HG03520 (cell line): ENCODE results near the gene RBM7.

Experiments used
- ATAC-seq: cut with Tn5 transposase; IDR thresholded peaks from one replicate; pipeline ENCODE4 v1.9.1; 2021; ENCODE audit warnings: mild to moderate bottlenecking, moderate library complexity; ENCODE audit not compliant: unreplicated experiment

RBM7 gene

DNA sequence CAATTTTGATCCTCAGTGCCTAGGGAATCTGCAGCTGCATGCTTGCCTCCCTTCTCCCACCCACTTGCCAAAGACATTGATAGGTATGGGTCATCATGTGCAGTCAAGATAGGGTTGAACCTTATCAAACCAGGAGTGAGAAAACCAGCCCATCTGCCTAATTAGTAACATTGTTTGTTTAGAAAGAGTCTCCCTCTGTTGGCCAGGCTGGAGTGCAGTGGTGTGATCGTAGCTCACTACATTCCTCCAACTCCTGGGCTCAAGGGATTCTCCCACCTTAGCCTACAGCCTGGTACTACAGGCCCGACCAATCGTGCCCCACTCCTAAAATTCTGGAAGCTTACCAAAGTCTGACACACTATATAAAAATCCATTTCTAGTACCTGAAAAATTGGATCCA lies 4.7 kb upstream of the RBM7 start:
- ATAC-seq = no peak

DNA sequence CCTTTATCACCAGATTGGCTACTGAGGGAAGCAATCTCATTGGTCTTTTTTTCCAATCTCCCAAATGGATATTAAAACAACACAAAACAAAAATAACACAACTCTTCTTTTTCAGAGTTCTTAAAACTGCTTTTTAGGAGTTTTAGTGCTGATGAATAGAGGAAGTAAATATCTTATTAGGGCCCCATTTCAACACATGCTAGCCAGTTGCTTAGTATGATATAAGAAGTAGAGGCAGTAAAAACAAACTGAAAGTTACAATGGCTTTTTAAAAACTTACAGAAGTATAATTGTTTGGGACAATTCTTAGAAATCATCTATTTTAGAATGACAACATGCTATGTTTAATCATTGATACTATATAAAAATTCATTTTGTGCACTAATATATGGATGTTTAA lies 3.5 kb upstream of the RBM7 start:
- ATAC-seq = no peak

DNA sequence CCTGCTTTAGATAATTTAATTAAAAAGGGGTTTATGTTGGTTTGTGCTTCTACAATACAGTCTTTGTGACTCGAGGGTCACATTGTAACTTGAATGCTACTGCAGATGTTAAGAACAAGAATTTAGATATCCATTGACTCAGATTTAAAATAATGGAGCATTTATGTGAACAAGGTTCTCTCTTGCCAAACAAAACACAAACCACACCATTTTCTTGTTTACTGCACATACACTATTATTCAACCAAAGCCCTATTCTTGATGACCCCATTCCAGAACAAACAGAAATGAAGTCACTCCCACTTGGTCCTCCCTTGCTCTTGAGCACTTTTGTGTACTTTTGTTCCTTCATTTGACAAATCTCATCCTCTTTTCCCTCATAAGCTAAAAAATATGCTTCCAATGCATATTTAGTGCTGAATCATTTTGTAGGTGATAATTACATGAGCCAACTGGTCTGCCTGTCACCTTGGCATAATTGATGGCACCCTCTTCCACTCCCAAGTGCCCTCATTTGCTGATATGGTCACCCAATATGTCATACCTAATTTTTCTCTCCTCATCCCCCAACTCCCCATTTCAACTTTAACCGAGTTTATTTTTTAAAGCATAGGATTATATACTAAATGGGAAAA lies 3.0 kb upstream of the RBM7 start:
- no peak for ATAC-seq

GRCh38 chr11:114398303-114398920 lies 2.1 kb upstream of the RBM7 start:
- no peak for ATAC-seq

DNA sequence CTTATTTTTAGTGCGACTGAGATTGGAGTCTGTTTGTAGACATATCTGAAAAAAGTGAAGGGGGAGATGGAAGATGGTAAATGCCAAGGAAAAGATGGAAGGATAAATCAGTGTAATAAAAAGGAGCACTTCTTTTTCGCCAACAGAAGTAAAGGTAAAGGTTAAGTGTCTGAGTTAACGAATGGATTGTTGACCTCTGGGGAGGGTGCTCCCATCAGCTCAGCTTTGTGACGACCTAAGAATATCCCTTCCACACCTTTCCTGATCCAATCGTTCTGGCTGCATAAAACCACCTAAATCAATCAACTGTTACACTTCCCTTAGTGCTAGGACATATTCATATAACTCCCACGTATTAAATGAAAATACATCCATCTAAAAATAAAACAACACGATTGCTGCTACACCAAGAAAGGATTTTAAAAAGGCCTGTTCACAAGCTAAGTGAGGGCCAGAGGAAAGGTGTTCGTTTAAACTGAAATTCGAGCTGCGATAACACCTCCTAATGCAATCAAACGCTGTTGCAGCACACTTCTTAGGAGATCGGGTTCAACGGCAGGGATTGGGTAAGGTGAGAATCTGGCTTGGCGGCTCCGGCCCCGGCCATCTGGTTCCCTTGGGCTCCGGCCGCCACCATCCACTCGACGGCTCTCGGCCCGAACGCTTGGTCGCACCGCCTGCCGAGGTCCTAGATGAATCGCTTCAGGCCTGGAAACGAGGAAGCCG lies 813 bp upstream of the RBM7 start:
- ATAC-seq = peak; percentile 17

GRCh38 chr11:114400915-114401223 lies 403 bp downstream of the RBM7 start:
- ATAC-seq = no peak

- no peak for ATAC-seq
Measured at GRCh38 chr11:114401311-114401710, 845 bp downstream of the RBM7 start.

DNA sequence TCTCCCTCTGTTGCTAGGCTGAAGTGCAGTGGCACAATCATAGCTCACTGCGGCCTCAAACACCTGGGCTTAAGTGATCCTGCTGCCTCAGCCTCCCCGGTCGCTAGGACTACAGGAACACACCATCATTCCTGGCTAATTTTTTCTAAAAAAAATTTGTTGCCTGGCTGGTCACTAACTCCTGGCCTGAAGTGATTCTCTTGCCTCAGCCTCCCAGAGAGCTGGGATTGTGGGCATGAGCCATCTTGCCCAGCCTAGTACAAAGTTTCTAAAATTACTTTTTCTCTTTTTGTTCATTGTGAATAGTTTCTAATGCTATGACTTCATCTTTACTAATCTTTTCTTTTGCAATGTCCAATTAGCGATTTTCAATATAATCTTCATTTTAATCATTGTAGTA lies 12.5 kb downstream of the RBM7 start:
- ATAC-seq = no peak

- ATAC-seq = no peak
Measured at GRCh38 chr11:114413958-114414357, 13.5 kb downstream of the RBM7 start.

DNA sequence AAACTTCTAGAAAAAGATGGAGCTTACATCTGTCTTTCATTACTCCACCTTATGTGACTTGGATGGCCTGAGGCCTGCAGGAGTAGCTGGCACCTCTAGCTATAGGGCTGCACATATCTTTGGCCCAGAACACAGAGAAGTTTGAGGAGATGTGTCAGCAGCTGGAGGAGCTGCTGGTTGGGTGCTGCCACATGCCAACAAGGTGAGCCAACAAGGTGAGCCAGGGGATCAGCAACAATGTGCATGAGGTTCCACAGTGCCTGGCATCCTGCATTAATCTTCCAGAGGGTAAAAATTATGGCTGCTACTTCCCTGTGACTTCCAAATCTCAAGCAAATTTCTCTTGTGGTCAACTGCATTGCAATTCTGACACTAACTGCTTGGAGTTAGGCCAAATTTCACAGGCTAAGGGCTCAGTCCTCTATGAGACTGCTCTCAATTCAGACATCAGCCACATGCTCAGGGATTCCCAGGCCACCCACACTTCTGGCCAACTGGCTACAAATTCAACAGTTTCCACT lies 16.0 kb downstream of the RBM7 start:
- ATAC-seq = no peak

- no peak for ATAC-seq
Measured at GRCh38 chr11:114426280-114426679, 25.8 kb downstream of the RBM7 start.

GRCh38 chr11:114430290-114430689 lies 29.8 kb downstream of the RBM7 start:
- ATAC-seq = no peak

- no peak for ATAC-seq
Measured at GRCh38 chr11:114432893-114433292, 32.4 kb downstream of the RBM7 start.

GRCh38 chr11:114433376-114433775 lies 32.9 kb downstream of the RBM7 start:
- ATAC-seq = no peak

DNA sequence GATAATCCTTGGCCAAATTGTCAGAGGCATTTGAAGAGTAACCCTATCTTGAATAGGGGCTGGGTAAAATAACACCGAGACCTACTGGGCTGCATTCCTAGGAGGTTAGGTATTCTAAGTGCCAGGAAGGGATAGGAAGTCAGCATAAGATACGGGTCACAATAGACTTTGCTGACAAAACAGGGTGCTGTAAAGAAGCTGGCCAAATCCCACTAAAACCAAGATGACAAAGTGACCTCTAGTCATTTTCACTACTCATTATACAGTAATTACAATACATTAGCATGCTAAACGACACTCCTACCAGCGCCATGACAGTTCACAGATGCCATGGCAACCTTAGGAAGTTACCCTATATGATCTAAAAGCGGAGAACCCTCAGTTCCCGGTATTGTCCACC lies 37.8 kb downstream of the RBM7 start:
- no peak for ATAC-seq

- ATAC-seq = peak; percentile 99
Measured at GRCh38 chr11:114439229-114440120, 39.0 kb downstream of the RBM7 start, which contains the start of gene REXO2. Gene REXO2 (plus strand): TSS chr11:114439467. CDS start chr11:114439529, 62 bp downstream.

GRCh38 chr11:114440121-114440860 lies 39.8 kb downstream of the RBM7 start:
- no peak for ATAC-seq

GRCh38 chr11:114440971-114441763 lies 40.7 kb downstream of the RBM7 start:
- ATAC-seq = no peak

DNA sequence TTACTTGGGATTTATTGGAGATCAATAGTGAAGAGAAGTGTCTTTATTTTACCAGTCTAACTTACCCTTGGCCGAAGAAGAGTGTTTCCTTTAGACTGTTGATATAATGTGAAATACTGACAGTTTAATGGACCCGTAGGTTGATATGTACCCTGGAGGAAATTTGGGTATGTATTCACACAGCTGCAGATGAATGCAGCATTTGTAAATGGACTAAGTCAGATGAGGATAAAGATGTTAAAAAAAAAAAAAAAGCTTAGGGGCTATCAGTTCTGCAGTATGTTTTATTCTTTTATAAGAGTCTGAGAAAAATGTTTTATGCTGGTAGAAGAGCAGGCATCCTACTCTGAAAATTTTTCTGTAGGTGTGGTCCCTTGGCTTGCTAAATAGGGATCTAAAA lies 41.5 kb downstream of the RBM7 start:
- no peak for ATAC-seq

DNA sequence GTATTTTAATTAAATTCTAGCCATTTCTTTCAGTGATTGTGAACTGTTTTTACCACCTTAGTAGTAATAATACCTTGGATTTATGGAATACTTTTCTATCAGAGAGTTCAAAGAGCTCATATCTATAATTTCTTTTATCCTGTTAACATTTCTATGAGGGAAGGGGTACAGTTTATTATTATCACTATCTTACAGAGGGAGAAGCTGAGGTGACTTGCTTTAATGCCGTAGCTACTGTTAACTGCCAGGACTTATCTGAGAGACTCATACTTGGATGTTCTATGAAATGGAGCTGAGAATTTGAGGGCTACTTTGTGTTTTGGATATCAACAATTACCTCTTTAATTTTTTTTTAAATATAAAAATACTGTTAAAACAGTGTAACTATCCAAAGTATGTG lies 42.1 kb downstream of the RBM7 start:
- no peak for ATAC-seq
